HAP-1 (cell line): ENCODE measurements around the gene POLDIP3.
A peak's percentile ranks its signal among the peaks of the same experiment; 100 is the strongest.

Experiments used
- DNase-seq, 2 experiments: peaks; one replicate each; pipeline ENCODE4 v3.0.0-alpha.2; 2016 to 2020; ENCODE audit warnings: low spot score in 2 of 2
- H3K27me3 ChIP-seq: fragments of 250-450 bp; sonication (Bioruptor Pico); 2 replicates; pipeline ENCODE4 v1.5.1; 2020; ENCODE audit warnings: low read depth, mild to moderate bottlenecking, moderate library complexity
- H3K36me3 ChIP-seq: fragments of 250-450 bp; sonication (Bioruptor Pico); replicated peaks from 2 replicates; pipeline ENCODE4 v1.5.1; 2020; ENCODE audit warnings: mild to moderate bottlenecking
- H3K4me1 ChIP-seq: fragments of 250-450 bp; sonication (Bioruptor Pico); 2 replicates; pipeline ENCODE4 v1.5.1; 2020; ENCODE audit warnings: mild to moderate bottlenecking
- H3K4me3 ChIP-seq: fragments of 250-450 bp; sonication (Bioruptor Pico); 2 replicates; pipeline ENCODE4 v1.5.1; 2020; ENCODE audit warnings: mild to moderate bottlenecking, moderate library complexity
- H3K9me3 ChIP-seq: fragments of 250-450 bp; sonication (Bioruptor Pico); 2 replicates; pipeline ENCODE4 v1.5.1; 2020; ENCODE audit warnings: mild to moderate bottlenecking, moderate library complexity
- in situ Hi-C: fragments of 300-500 bp; cut with MboI; formaldehyde crosslinking; loops from 3 replicates; pipeline ENCODE4 v1.14.3; 2020; ENCODE audit warnings: low sequenced_read_pairs, inconsistent platforms, mixed read lengths

Gene POLDIP3

DNA sequence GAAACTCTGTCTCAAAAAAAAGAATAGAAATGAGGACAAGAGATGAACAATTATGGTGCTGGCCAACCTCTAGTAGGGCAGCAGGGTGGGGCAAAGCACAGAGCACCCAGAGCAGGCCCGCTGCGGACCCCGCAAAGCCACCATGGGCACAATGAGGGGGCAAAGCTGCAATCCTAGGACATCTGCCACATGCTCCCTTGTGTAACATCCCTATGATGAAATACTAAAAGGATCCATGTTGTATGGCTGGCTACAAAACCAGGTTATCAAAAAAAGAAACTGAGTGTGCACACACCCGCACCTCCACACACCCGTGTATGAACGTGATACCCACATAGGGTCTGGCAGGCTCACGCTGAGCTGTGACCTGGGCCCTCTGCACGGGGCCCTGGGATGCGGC is 18.3 kb upstream of the POLDIP3 start:
- Histone ChIP-seq H3K27me3 (no peaks in the 10 kb centered on the region), H3K9me3 (no peaks in the 10 kb centered on the region), H3K4me3 (no peak overlapping the region), H3K36me3 (peaks cover 20% of the 10 kb centered on the region), H3K4me1 (no peaks in the 10 kb centered on the region)
- in situ Hi-C loops = no loop called here
- no peak for DNase-seq

GRCh38 chr22:42632096-42632495 is 17.4 kb upstream of the POLDIP3 start:
- Histone ChIP-seq H3K9me3 (no peaks in the 10 kb centered on the region), H3K4me3 (no peak overlapping the region), H3K36me3 (peaks cover 23% of the 10 kb centered on the region), H3K27me3 (no peaks in the 10 kb centered on the region), H3K4me1 (no peaks in the 10 kb centered on the region)
- in situ Hi-C loops = no loop called here
- DNase-seq = no peak

DNA sequence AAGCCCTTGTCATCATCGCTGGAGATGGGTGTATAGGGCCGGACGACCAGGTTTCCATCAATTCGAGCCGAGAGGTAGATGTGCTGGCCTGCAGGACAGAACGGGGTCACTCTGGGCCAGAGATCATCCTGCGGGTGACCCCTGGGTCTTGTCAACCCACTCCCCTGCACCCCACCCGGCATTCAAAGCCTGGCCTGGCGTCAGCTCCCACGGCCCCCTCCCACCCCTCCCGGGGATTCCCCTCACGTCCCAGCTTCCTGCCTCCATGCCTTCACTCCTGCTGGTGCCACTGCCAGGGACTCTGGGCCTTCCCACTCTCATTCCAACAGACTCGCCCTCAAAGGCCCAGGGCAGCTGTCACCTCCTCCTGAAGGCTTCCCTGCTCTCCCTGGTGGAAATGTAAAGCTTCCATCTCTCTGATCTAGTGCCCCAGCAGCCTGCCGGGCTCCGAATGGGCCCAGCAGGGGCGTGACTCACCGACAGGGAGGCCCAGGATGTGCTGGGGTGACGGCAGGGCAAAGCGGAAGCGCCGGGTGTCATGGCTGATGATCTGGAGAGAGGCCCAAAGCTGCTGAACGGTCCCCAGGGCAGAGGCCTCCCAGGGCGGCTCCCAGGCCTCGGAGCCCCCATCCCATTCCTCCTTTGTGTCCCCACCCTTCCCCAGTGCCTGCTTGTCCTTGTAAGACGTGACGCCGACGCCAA is 16.4 kb upstream of the POLDIP3 start:
- no peaks in the 10 kb centered on the region for H3K9me3 ChIP-seq
- no peak for DNase-seq
- H3K4me3 ChIP-seq = no peak overlapping the region
- H3K27me3 ChIP-seq = no peaks in the 10 kb centered on the region
- in situ Hi-C loops = no loop called here
- H3K4me1 ChIP-seq = no peaks in the 10 kb centered on the region
- H3K36me3 ChIP-seq = peaks cover 34% of the 10 kb centered on the region

- no peaks in the 10 kb centered on the region for H3K27me3 ChIP-seq
- in situ Hi-C loops = no loop called here
These were observed 15.5 kb upstream of the POLDIP3 start for GRCh38 chr22:42630211-42630610.

GRCh38 chr22:42627981-42628380 is 13.3 kb upstream of the POLDIP3 start:
- Histone ChIP-seq H3K36me3 (peaks cover 33% of the 10 kb centered on the region), H3K4me1 (no peaks in the 10 kb centered on the region), H3K27me3 (no peaks in the 10 kb centered on the region), H3K9me3 (no peaks in the 10 kb centered on the region), H3K4me3 (no peak overlapping the region)
- in situ Hi-C loops = no loop called here
- DNase-seq = no peak

More at GRCh38 chr22:42630211-42630610, 15.5 kb upstream of the POLDIP3 start:
- Histone ChIP-seq H3K4me1 (no peaks in the 10 kb centered on the region), H3K36me3 (peaks cover 41% of the 10 kb centered on the region), H3K4me3 (no peak overlapping the region), H3K9me3 (no peaks in the 10 kb centered on the region)
- DNase-seq = no peak

GRCh38 chr22:42626951-42627625 is 12.4 kb upstream of the POLDIP3 start:
- Histone ChIP-seq H3K4me3 (no peak overlapping the region), H3K9me3 (no peaks in the 10 kb centered on the region), H3K27me3 (no peaks in the 10 kb centered on the region), H3K4me1 (no peaks in the 10 kb centered on the region), H3K36me3 (peaks cover 24% of the 10 kb centered on the region)
- DNase-seq = no peak
- in situ Hi-C loops = no loop called here

GRCh38 chr22:42626431-42626830 is 11.7 kb upstream of the POLDIP3 start:
- H3K36me3 ChIP-seq = peaks cover 21% of the 10 kb centered on the region
- DNase-seq = no peak
- no peak overlapping the region for H3K4me3 ChIP-seq
- in situ Hi-C loops = no loop called here
- H3K4me1 ChIP-seq = no peaks in the 10 kb centered on the region
- no peaks in the 10 kb centered on the region for H3K27me3 ChIP-seq
- no peaks in the 10 kb centered on the region for H3K9me3 ChIP-seq

- peaks cover 21% of the 10 kb centered on the region for H3K36me3 ChIP-seq
- no peaks in the 10 kb centered on the region for H3K4me1 ChIP-seq
These were observed 10.7 kb upstream of the POLDIP3 start for GRCh38 chr22:42625416-42625815.

GRCh38 chr22:42624551-42625106 is 9.9 kb upstream of the POLDIP3 start:
- H3K9me3 ChIP-seq = no peaks in the 10 kb centered on the region
- in situ Hi-C loops = loop anchor here (5.0 kb wide), 1 partner anchor 198 kb away; no protein-coding TSS in a partner anchor
- no peaks in the 10 kb centered on the region for H3K4me1 ChIP-seq
- no peak for DNase-seq
- H3K36me3 ChIP-seq = peaks cover 21% of the 10 kb centered on the region
- no peaks in the 10 kb centered on the region for H3K27me3 ChIP-seq
- H3K4me3 ChIP-seq = no peak overlapping the region

More at GRCh38 chr22:42625416-42625815, 10.7 kb upstream of the POLDIP3 start:
- in situ Hi-C loops = no loop called here
- H3K9me3 ChIP-seq = no peaks in the 10 kb centered on the region
- H3K27me3 ChIP-seq = no peaks in the 10 kb centered on the region
- DNase-seq = no peak
- H3K4me3 ChIP-seq = no peak overlapping the region

DNA sequence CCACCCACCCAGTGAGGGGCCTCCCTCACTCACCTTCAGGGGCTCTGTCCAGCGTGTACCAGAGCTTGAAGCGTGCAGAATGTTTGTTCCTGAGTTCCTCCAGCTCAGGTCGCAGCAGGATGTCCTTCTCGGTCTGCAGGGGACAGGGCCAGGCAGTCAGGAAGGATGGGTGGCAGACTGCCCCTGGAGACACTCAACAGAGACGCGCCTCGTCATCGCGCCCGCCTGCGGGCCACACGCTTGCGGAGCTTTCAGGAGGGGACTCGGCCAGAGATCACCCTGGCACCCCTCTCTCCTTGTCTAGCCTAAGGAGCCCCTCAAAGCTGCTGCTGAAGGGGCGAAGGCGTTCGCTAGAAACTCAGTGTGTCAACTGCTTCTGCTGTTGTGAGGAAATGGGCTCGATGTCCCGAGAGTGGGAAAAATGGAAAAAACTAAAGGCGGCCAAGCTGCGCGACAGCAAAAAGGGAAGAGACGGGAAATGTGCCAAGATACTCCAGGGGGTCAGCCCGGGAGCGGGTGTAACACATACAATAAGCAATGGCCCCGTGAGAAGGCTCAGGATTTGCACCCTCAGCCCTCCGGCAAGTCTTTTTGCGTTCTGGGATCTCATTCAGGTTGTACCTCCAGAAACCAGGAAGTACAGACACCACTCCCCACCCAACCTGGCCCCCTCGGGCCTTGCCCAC is 9.2 kb upstream of the POLDIP3 start:
- no peaks in the 10 kb centered on the region for H3K9me3 ChIP-seq
- H3K36me3 ChIP-seq = peaks cover 28% of the 10 kb centered on the region
- in situ Hi-C loops = loop anchor here (5.0 kb wide), 1 partner anchor 198 kb away; no protein-coding TSS in a partner anchor
- no peaks in the 10 kb centered on the region for H3K27me3 ChIP-seq
- no peak overlapping the region for H3K4me3 ChIP-seq
- H3K4me1 ChIP-seq = no peaks in the 10 kb centered on the region
- no peak for DNase-seq

DNA sequence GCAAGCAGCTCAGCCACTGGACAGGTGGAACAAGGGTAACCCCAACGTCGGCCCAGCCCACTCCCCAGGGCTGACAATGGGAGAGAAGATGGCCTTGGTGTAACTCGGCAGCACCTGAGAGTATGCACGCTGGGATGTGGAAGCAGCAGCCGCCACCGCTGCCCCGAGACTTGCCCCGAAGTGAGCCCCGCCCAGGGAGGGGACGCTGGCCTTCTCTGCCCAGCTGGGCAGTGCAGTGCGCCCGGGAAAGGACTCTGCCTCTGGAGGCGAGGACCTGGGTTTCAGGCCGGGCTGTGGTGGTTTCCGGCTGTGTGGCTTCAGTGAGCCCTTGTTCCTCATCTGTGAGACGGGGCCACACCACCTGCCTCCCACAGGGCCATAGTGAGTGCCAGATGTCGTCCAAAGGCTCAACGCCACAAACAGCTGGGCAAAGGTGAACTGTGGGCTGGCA is 8.6 kb upstream of the POLDIP3 start:
- Histone ChIP-seq H3K27me3 (no peaks in the 10 kb centered on the region), H3K36me3 (peaks cover 29% of the 10 kb centered on the region), H3K4me3 (no peak overlapping the region), H3K4me1 (no peaks in the 10 kb centered on the region), H3K9me3 (no peaks in the 10 kb centered on the region)
- in situ Hi-C loops = loop anchor here (5.0 kb wide), 1 partner anchor 199 kb away; no protein-coding TSS in a partner anchor
- DNase-seq = no peak

DNA sequence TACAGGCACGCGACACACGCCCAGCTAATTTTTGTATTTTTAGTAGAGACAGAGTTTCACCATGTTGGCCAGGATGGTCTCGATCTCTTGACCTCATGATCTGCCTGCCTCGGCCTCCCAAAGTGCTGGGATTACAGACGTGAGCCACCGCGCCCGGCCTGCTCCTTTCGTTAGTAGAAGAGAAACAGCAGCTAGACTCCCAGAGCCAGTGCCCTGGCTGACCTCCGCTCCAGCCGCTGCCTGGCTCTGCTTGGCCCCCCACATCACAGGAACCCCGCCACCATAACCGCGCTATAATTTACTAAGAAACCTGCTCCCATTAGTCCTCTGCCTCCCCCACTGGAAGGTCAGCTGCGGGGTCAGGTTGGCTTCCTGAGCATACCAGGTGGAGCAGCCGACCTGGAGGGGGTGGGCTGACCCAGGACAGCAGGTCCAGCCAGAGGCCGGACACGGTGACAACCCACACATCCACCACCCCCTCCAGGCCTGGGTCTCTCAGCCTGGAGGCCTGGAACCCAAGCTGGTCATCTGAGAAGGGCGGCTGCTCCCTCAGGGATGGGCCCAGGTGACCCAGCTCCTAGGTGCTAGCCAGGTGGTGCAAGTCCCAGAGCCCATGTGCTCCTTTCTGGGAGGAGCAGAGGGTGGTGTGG is 7.5 kb upstream of the POLDIP3 start:
- DNase-seq = no peak
- no peaks in the 10 kb centered on the region for H3K27me3 ChIP-seq
- no peaks in the 10 kb centered on the region for H3K9me3 ChIP-seq
- no peak overlapping the region for H3K4me3 ChIP-seq
- no peaks in the 10 kb centered on the region for H3K4me1 ChIP-seq
- peaks cover 26% of the 10 kb centered on the region for H3K36me3 ChIP-seq
- in situ Hi-C loops = loop anchor here (5.0 kb wide), 1 partner anchor 200 kb away; no protein-coding TSS in a partner anchor

- in situ Hi-C loops = loop anchor here (5.0 kb wide), 1 partner anchor 201 kb away; no protein-coding TSS in a partner anchor
- H3K27me3 ChIP-seq = no peaks in the 10 kb centered on the region
- H3K4me1 ChIP-seq = no peaks in the 10 kb centered on the region
- H3K36me3 ChIP-seq = peaks cover 20% of the 10 kb centered on the region
- H3K4me3 ChIP-seq = no peak overlapping the region
- peak; percentile 76 to 90 for DNase-seq
- no peaks in the 10 kb centered on the region for H3K9me3 ChIP-seq
These were observed 6.9 kb upstream of the POLDIP3 start for GRCh38 chr22:42621505-42622002.
